Gastroesophageal sphincter (tissue), 4 donors: ENCODE measurements around the gene APOL1. TPM values are rescaled to one million over a fixed set of nuclear protein-coding genes. Genes with fewer than 3 reads are reported as not detected.
"Not testable (repeated sequence)": the region's sequence is repeated elsewhere in the genome, so short reads cannot be mapped to it uniquely, and the experiment has no call there.

Source experiments
- ATAC-seq: fragments of 150-250 bp; one replicate; pipeline ENCODE4 v1.9.1; 2016; ENCODE audit warnings: mild to moderate bottlenecking, moderate library complexity
- H3K27ac ChIP-seq, 4 donors: fragments of 200-600 bp; sonication (generic) in 3 of 4; 1 replicate in 3 of 4; 2 replicates in 1 of 4; pipeline ENCODE4 v1.5.1; 2016 to 2019
- H3K27me3 ChIP-seq: fragments of 200-600 bp; sonication (generic); one replicate; pipeline ENCODE4 v1.5.1; 2019
- H3K36me3 ChIP-seq, 2 donors: fragments of 200-600 bp; sonication (generic); one replicate each; pipeline ENCODE4 v1.5.1; 2019; ENCODE audit warnings: control low read depth in 1 of 2
- H3K4me1 ChIP-seq, 3 donors: fragments of 200-600 bp; sonication (generic); 1 replicate in 2 of 3; 2 replicates in 1 of 3; pipeline ENCODE4 v1.5.1; 2016 to 2019; ENCODE audit warnings: control low read depth in 2 of 3
- H3K4me3 ChIP-seq, 2 donors: fragments of 200-600 bp; sonication (generic); one replicate each; pipeline ENCODE4 v1.5.1; 2019; ENCODE audit warnings: mild to moderate bottlenecking in 1 of 2, moderate library complexity in 1 of 2
- H3K9me3 ChIP-seq, 3 donors: fragments of 200-600 bp; sonication (generic); one replicate each; pipeline ENCODE4 v1.5.1; 2017 to 2019; ENCODE audit warnings: control low read depth in 2 of 3
- CTCF ChIP-seq, 4 experiments: fragments of 200-600 bp in 2 of 4; fragments of 450-650 bp in 2 of 4; sonication (generic) in 1 of 4; IDR thresholded peaks; one replicate each; pipeline ENCODE4 v1.5.1; 2017 to 2019; ENCODE audit warnings: antibody characterized with exemption in 4 of 4, mild to moderate bottlenecking in 2 of 4, moderate library complexity in 2 of 4
- EP300 ChIP-seq: sonication (generic); formaldehyde crosslinking; IDR thresholded peaks from one replicate; pipeline ENCODE4 v1.6.1; 2017; ENCODE audit warnings: antibody characterized with exemption, mild to moderate bottlenecking
- POLR2A ChIP-seq, 2 donors: fragments of 450-650 bp; IDR thresholded peaks; one replicate each; pipeline ENCODE4 v1.6.1; 2017; ENCODE audit warnings: antibody characterized with exemption in 2 of 2, mild to moderate bottlenecking in 2 of 2, moderate library complexity in 1 of 2
- POLR2AphosphoS5 ChIP-seq: sonication (generic); formaldehyde crosslinking; IDR thresholded peaks from one replicate; pipeline ENCODE4 v1.6.1; 2017; ENCODE audit warnings: antibody characterized with exemption
- WGBS, 2 donors: methylation state at CpG; one replicate each; pipeline ENCODE4 v1.1.5; 2018; ENCODE audit warnings: low coverage in 1 of 2; 5-methylcytosine and 5-hydroxymethylcytosine counted together
- total RNA-seq, 4 donors: library from RNA; depleted of rRNA; stranded (reverse); fragments of >200 nt; gene quantifications; one replicate each; pipeline ENCODE4 v1.1.0, GENCODE V29; 2016

Gene APOL1
- 10 to 100 TPM in 3 of 4 donors, 1 to 10 TPM in 1; 10.0 to 53.7 (median 26.0) TPM for total RNA-seq

GRCh38 chr22:36252754-36253522 lies at the start of gene APOL1:
Gene APOL1 (plus strand): TSS chr22:36253133. CDS start chr22:36254956, 1,823 bp downstream.
- 34 to 64% methylated on average over 2 to 10 of the region's 10 CpGs for WGBS, 2 donors
- ATAC-seq = peak; percentile 66
- TF ChIP-seq EP300 (no peak), POLR2AphosphoS5 (peak; percentile 86), CTCF (IDR thresholded peaks at IDR 0.05) (no peak), POLR2A (IDR thresholded peaks at IDR 0.05) (peak in 1 of 2 donors; percentile 38)
- Histone ChIP-seq H3K27me3 (no peaks in the 10 kb centered on the region), H3K4me3 (peak within 1 kb of the TSS; percentile 43 to 54), H3K27ac (peak within 1 kb of the TSS; percentile 55 to 83 (median 81)), H3K4me1 (peaks cover 0 to 53% (median 28%) of the 10 kb centered on the region in 3 donors), H3K9me3 (no peaks in the 10 kb centered on the region), H3K36me3 (peaks cover 0 to 12% of the 10 kb centered on the region in 2 donors)

- WGBS, 2 donors = 84 to 91% methylated on average over 5 to 7 of the region's 7 CpGs
- not testable (repeated sequence) for H3K9me3 ChIP-seq, H3K4me3 ChIP-seq, H3K36me3 ChIP-seq, H3K27ac ChIP-seq, H3K27me3 ChIP-seq, ATAC-seq
- H3K4me1 ChIP-seq = peaks cover 0 to 15% (median 0%) of the 10 kb centered on the region in 3 donors
Measured at GRCh38 chr22:36203441-36203840, 49.5 kb upstream of the APOL1 start.

- H3K27ac ChIP-seq = no peak overlapping the region
- TF ChIP-seq CTCF (IDR thresholded peaks at IDR 0.05) = no peak
- no peak for TF ChIP-seq POLR2AphosphoS5
- no peak for TF ChIP-seq POLR2A (IDR thresholded peaks at IDR 0.05)
- TF ChIP-seq EP300 = no peak
- no peaks in the 10 kb centered on the region for H3K27me3 ChIP-seq
- no peaks in the 10 kb centered on the region for H3K36me3 ChIP-seq
- H3K4me1 ChIP-seq = peaks cover 0 to 15% (median 0%) of the 10 kb centered on the region in 3 donors
- 76 to 78% methylated on average over 4 to 7 of the region's 8 CpGs for WGBS, 2 donors
- no peak overlapping the region for H3K4me3 ChIP-seq
- H3K9me3 ChIP-seq = no peaks in the 10 kb centered on the region
- ATAC-seq = no peak
Measured at GRCh38 chr22:36204001-36204631, 48.8 kb upstream of the APOL1 start.

- Histone ChIP-seq H3K36me3 (no peaks in the 10 kb centered on the region), H3K27ac (no peak overlapping the region), H3K4me3 (no peak overlapping the region), H3K9me3 (no peaks in the 10 kb centered on the region), H3K4me1 (peaks cover 0 to 15% (median 0%) of the 10 kb centered on the region in 3 donors), H3K27me3 (no peaks in the 10 kb centered on the region)
- WGBS, 2 donors = 66 to 76% methylated on average over 4 to 6 of the region's 6 CpGs
- TF ChIP-seq POLR2A (IDR thresholded peaks at IDR 0.05) = no peak
- no peak for TF ChIP-seq POLR2AphosphoS5
- no peak for TF ChIP-seq CTCF (IDR thresholded peaks at IDR 0.05)
- TF ChIP-seq EP300 = no peak
- no peak for ATAC-seq
Measured at GRCh38 chr22:36204632-36205015, 48.3 kb upstream of the APOL1 start.

GRCh38 chr22:36205573-36205972 lies 47.4 kb upstream of the APOL1 start:
- not testable (repeated sequence) for ATAC-seq

GRCh38 chr22:36206255-36206654 lies 46.7 kb upstream of the APOL1 start:
- no peak for TF ChIP-seq CTCF (IDR thresholded peaks at IDR 0.05)
- no peak for TF ChIP-seq EP300
- no peak for TF ChIP-seq POLR2AphosphoS5
- no peak for TF ChIP-seq POLR2A (IDR thresholded peaks at IDR 0.05)
- WGBS, 2 donors = 100% methylated on average over 1 of the region's 1 CpG

More at GRCh38 chr22:36205573-36205972, 47.4 kb upstream of the APOL1 start:
- WGBS, 2 donors = no CpG with 5 or more reads among the region's 5 CpGs
- H3K27me3 ChIP-seq, H3K9me3 ChIP-seq, H3K36me3 ChIP-seq, H3K4me3 ChIP-seq, H3K27ac ChIP-seq: not testable (repeated sequence)
- peaks cover 0 to 15% (median 0%) of the 10 kb centered on the region in 3 donors for H3K4me1 ChIP-seq

More at GRCh38 chr22:36206255-36206654, 46.7 kb upstream of the APOL1 start:
- no peak overlapping the region for H3K4me3 ChIP-seq
- no peaks in the 10 kb centered on the region for H3K36me3 ChIP-seq
- H3K9me3 ChIP-seq = no peaks in the 10 kb centered on the region
- H3K4me1 ChIP-seq = peaks cover 0 to 19% (median 0%) of the 10 kb centered on the region in 3 donors
- H3K27ac ChIP-seq = no peak overlapping the region
- ATAC-seq = no peak
- H3K27me3 ChIP-seq = no peaks in the 10 kb centered on the region
